K562 (cell line): ENCODE results near the gene CENPO. TPM values are rescaled to one million over a fixed set of nuclear protein-coding genes. Genes with fewer than 3 reads are reported as not detected.

Source experiments
- ATAC-seq: fragments of 200-7000 bp; cut with Tn5 transposase; 3 replicates; pipeline ENCODE4 v1.9.1; 2020; ENCODE audit warnings: moderate library complexity
- BruUV-seq: library from RNA; stranded (reverse); fragments of 400-500 nt; replicated peaks from 2 replicates; lab custom pipeline; 2021; lab: Mats Ljungman, UMichigan
- CTCF ChIA-PET: fragments of 300-600 bp; formaldehyde crosslinking; extraction: SDS; loops from one replicate; lab custom pipeline; 2021; ENCODE audit warnings: low intra/inter-chr PET ratio; lab: Yijun Ruan, JAX
- POLR2A ChIA-PET: fragments of 300-600, 350-650 bp; sonication (Branson Sonifier 250); formaldehyde crosslinking; extraction: SDS; loops from one replicate; lab custom pipeline; 2021; ENCODE audit warnings: antibody characterized with exemption, inconsistent platforms; lab: Yijun Ruan, JAX
- DNase-seq, 4 experiments: peaks; one replicate each; pipeline versions ENCODE4 v3.0.0 to v3.0.0-alpha.2; 2011 to 2018; ENCODE audit warnings: low spot score in 3 of 4, mixed read lengths in 3 of 4; ENCODE audit errors: extremely low read depth in 1 of 4
- FAIRE-seq: peaks from 2 replicates; lab custom pipeline; 2011; peaks lifted over from hg19 to GRCh38; lab: Jason Lieb, UNC
- H2AFZ ChIP-seq: 2 replicates; pipeline ENCODE4 v1.6.0; 2011; ENCODE audit warnings: low read depth, low read length, control low read depth, inconsistent platforms
- H3K27ac ChIP-seq: fragments of 200-600 bp; 3 replicates; pipeline ENCODE4 v1.8.0; 2011; ENCODE audit warnings: low read depth, mild to moderate bottlenecking, control low read depth, inconsistent platforms, low read length, moderate library complexity, mixed read lengths; ENCODE audit errors: extremely low read depth
- H3K27me3 ChIP-seq, 2 experiments: fragments of 300-600 bp in 1 of 2; 2 replicates in 1 of 2; 3 replicates in 1 of 2; pipeline versions ENCODE4 v1.6.0 to v1.8.0; 2011; ENCODE audit warnings: inconsistent platforms in 2 of 2, low read length in 2 of 2, mild to moderate bottlenecking in 1 of 2, mixed read lengths in 1 of 2, moderate library complexity in 1 of 2; ENCODE audit not compliant: control insufficient read depth in 2 of 2, insufficient read depth in 2 of 2
- H3K36me3 ChIP-seq: fragments of 300-600 bp; 3 replicates; pipeline ENCODE4 v1.8.0; 2011; ENCODE audit warnings: mild to moderate bottlenecking, low read length, inconsistent platforms; ENCODE audit not compliant: control insufficient read depth, insufficient read depth
- H3K4me1 ChIP-seq, 2 experiments: fragments of 200-600 bp in 1 of 2; replicated peaks in 1 of 2; 2 replicates in 1 of 2; 3 replicates in 1 of 2; pipeline versions ENCODE4 v1.5.1 to v1.8.0; 2011; ENCODE audit warnings: inconsistent platforms in 2 of 2, low read length in 2 of 2, mild to moderate bottlenecking in 1 of 2, mixed read lengths in 1 of 2, moderate library complexity in 1 of 2; ENCODE audit not compliant: control insufficient read depth in 2 of 2, insufficient read depth in 2 of 2
- H3K4me2 ChIP-seq: 2 replicates; pipeline ENCODE4 v1.6.1; 2011; ENCODE audit warnings: low read length, control low read depth, inconsistent platforms, mixed read lengths; ENCODE audit not compliant: insufficient read depth
- H3K4me3 ChIP-seq: fragments of 200-600 bp; sonication (generic), shearing (Covaris generic); 2 replicates; pipeline ENCODE4 v1.5.1; 2016; ENCODE audit warnings: control low read depth, inconsistent platforms
- H3K79me2 ChIP-seq: fragments of 200-600 bp; 3 replicates; pipeline ENCODE4 v1.8.0; 2011; ENCODE audit warnings: low read length, inconsistent platforms; ENCODE audit not compliant: control insufficient read depth, insufficient read depth
- H3K9ac ChIP-seq, 2 experiments: 2 replicates each; pipeline versions ENCODE4 v1.6.0 to v1.6.1; 2011; ENCODE audit warnings: low read depth in 2 of 2, low read length in 2 of 2, control low read depth in 1 of 2, inconsistent platforms in 1 of 2, mild to moderate bottlenecking in 1 of 2, mixed read lengths in 1 of 2; ENCODE audit not compliant: insufficient read depth in 1 of 2
- H3K9me1 ChIP-seq: one replicate; pipeline ENCODE4 v1.6.0; 2011; ENCODE audit warnings: inconsistent platforms, mild to moderate bottlenecking, low read length, moderate library complexity; ENCODE audit not compliant: control insufficient read depth, insufficient read depth
- H3K9me3 ChIP-seq: replicated peaks from 2 replicates; pipeline ENCODE4 v1.5.1; 2011; ENCODE audit warnings: low read depth, low read length, inconsistent platforms; ENCODE audit not compliant: control insufficient read depth, insufficient read depth
- H4K20me1 ChIP-seq: replicated peaks from 2 replicates; pipeline ENCODE4 v1.6.1; 2011; ENCODE audit warnings: low read length, inconsistent platforms, mixed read lengths; ENCODE audit not compliant: control insufficient read depth, insufficient read depth
- BCLAF1 ChIP-seq, 2 experiments: fragments of 450-650 bp in 1 of 2; IDR thresholded peaks; 2 replicates each; pipeline ENCODE4 v1.6.1; 2011 to 2017; ENCODE audit warnings: low read depth in 2 of 2, antibody characterized with exemption in 1 of 2, borderline replicate concordance in 1 of 2, low read length in 1 of 2, mild to moderate bottlenecking in 1 of 2, mixed read lengths in 1 of 2; ENCODE audit not compliant: control insufficient read depth in 1 of 2
- KAT2B ChIP-seq: IDR thresholded peaks from one replicate; pipeline ENCODE4 v1.6.1; 2012; ENCODE audit warnings: low read depth, mild to moderate bottlenecking, control low read depth, inconsistent platforms, low read length, moderate library complexity
- MEF2D ChIP-seq: conservative IDR thresholded peaks from 2 replicates; pipeline ENCODE4 v1.6.1; 2016; ENCODE audit warnings: low read depth, missing genetic modification characterization, missing compliant biosample characterization
- POLR2G ChIP-seq: fragments of 200-400 bp; formaldehyde crosslinking; IDR thresholded peaks from 2 replicates; pipeline ENCODE4 v1.6.1; 2017; ENCODE audit warnings: low read depth, mild to moderate bottlenecking, antibody characterized with exemption, low read length, moderate library complexity
- SIX5 ChIP-seq, 2 experiments: IDR thresholded peaks; 2 replicates each; pipeline ENCODE4 v1.6.1; 2011; ENCODE audit warnings: low read length in 2 of 2, borderline replicate concordance in 1 of 2, low read depth in 1 of 2, mild to moderate bottlenecking in 1 of 2, moderate library complexity in 1 of 2; ENCODE audit not compliant: insufficient read depth in 1 of 2
- ZEB2 ChIP-seq: fragments of 450-650 bp; IDR thresholded peaks from 2 replicates; pipeline ENCODE4 v1.6.1; 2016
- ZNF518B ChIP-seq: fragments of 250-450 bp; sonication (Bioruptor Pico); IDR thresholded peaks from 2 replicates; pipeline ENCODE4 v1.5.0; 2021; ENCODE audit warnings: mild to moderate bottlenecking, moderate library complexity
- WGBS: fragments of 100-300 bp; shearing (Covaris generic); methylation state at CpG from one replicate; pipeline ENCODE4 v1.1.6; 2016; ENCODE audit warnings: low coverage, mixed read lengths; ENCODE audit not compliant: insufficient coverage; ENCODE audit errors: missing lambda C conversion rate; 5-methylcytosine and 5-hydroxymethylcytosine counted together
- in situ Hi-C: fragments of 300-500 bp; cut with MboI; formaldehyde crosslinking; loops from 4 replicates; pipeline ENCODE4 v1.15.0; 2018; ENCODE audit warnings: inconsistent platforms, mixed read lengths
- intact Hi-C: fragments of 100-400 bp; cut with micrococcal nuclease; formaldehyde crosslinking; loops from 2 replicates; pipeline ENCODE4 v1.14.2; 2022
- polyA plus RNA-seq, 8 experiments: library from polyadenylated mRNA; depleted of rRNA in 4 of 8; stranded (reverse) in 5 of 8; unstranded in 3 of 8; fragments of >200 nt; fragmentation: Nextera tagmentation in 2 of 8; fragmentation: Illumina TruSeq in 1 of 8; extraction: Ambion mirVana in 2 of 8; extraction: Trizol in 1 of 8; gene quantifications; 2 replicates each; pipeline versions ENCODE4 v1.2.1 to v1.2.3, GENCODE V29; 2011 to 2014; ENCODE audit warnings: inconsistent platforms in 1 of 8, missing spikeins in 1 of 8
- total RNA-seq, 7 experiments: library from RNA; depleted of rRNA in 6 of 7; stranded (reverse); fragments of >200 nt in 6 of 7; fragmentation: Illumina TruSeq in 2 of 7; extraction: Trizol in 2 of 7; gene quantifications; 2 replicates each; pipeline versions ENCODE4 v1.2.1 to v1.2.3, GENCODE V29; 2011 to 2021; ENCODE audit warnings: low replicate concordance in 1 of 7
- TF ChIP-seq, protein P1 (sequence below): sonication (generic); formaldehyde crosslinking; IDR thresholded peaks from 2 replicates; pipeline ENCODE4 v1.8.1; 2023; ENCODE audit warnings: mild to moderate bottlenecking, missing genetic modification reagents, moderate library complexity

CENPO gene
- total and polyA plus RNA-seq, 9 of the 15 experiments (the other 6 are each of a cell fraction or from before 2014, with no cell fraction given), result 30.6 to 59.4 (median 38.9) TPM

- WGBS, result 66% methylated on average over 7 of the region's 7 CpGs
- H3K9me1 ChIP-seq, result no peaks in the 10 kb centered on the region
- H4K20me1 ChIP-seq, result no peaks in the 10 kb centered on the region; the same call in 1 of the 2 replicates
- intact Hi-C loops, result loop anchor here (10.0 kb wide), 1 partner anchor 124 kb away; the partner anchor contains the start of gene DNAJC27
- DNase-seq (no peak), FAIRE-seq (no peak), ATAC-seq (no peak)
- H3K27me3 ChIP-seq, result no peaks in the 10 kb centered on the region
- POLR2A ChIA-PET, result no interaction called here
- H3K4me3 ChIP-seq, result no peak overlapping the region
- no peak overlapping the region for H3K4me2 ChIP-seq
- no peaks in the 10 kb centered on the region for H3K9me3 ChIP-seq
- TF ChIP-seq MEF2D (tag) (no peak), ZEB2 (no peak), KAT2B (no peak), POLR2G (no peak), ZNF518B (CRISPR knock-in tag) (no peak), SIX5 (IDR thresholded peaks at IDR 0.05; ENCODE audit: borderline replicate concordance in 1 of 2, insufficient read depth in 1 of 2, low read depth in 1 of 2, low read length in 2 of 2) (no peak), BCLAF1 (IDR thresholded peaks at IDR 0.05; ENCODE audit: borderline replicate concordance in 1 of 2, control insufficient read depth in 1 of 2, low read depth in 2 of 2, low read length in 1 of 2) (no peak)
- TF ChIP-seq, protein P1, sequence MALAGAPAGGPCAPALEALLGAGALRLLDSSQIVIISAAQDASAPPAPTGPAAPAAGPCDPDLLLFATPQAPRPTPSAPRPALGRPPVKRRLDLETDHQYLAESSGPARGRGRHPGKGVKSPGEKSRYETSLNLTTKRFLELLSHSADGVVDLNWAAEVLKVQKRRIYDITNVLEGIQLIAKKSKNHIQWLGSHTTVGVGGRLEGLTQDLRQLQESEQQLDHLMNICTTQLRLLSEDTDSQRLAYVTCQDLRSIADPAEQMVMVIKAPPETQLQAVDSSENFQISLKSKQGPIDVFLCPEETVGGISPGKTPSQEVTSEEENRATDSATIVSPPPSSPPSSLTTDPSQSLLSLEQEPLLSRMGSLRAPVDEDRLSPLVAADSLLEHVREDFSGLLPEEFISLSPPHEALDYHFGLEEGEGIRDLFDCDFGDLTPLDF (CRISPR knock-in tag), result no peak
- no TSS peak for BruUV-seq
- peaks cover 14% of the 10 kb centered on the region; the same call in 1 of the 3 replicates for H3K36me3 ChIP-seq
- peaks cover 7% of the 10 kb centered on the region in 2 experiments; a peak in 3 of 5 replicates for H3K4me1 ChIP-seq
- CTCF ChIA-PET, result no interaction called here
- in situ Hi-C loops, result no loop called here
- H2AFZ ChIP-seq, result no peak overlapping the region
- no peaks in the 10 kb centered on the region for H3K79me2 ChIP-seq
- H3K27ac ChIP-seq, result no peak overlapping the region
- H3K9ac ChIP-seq, result no peak overlapping the region
Measured at GRCh38 chr2:24850944-24851343, 57.7 kb downstream of the CENPO start.
